ENCODE results near the gene ZSCAN22. TPM values are rescaled to one million over a fixed set of nuclear protein-coding genes. Genes with fewer than 3 reads are reported as not detected.

ZSCAN22 gene
- total RNA-seq, 1 experiment from 2014 or later, result 3.2 TPM

- ChIA-PET CTCF (no interaction called here), POLR2A (ENCODE audit: low non-redundant PET) (interaction anchor here (0.6 kb wide), 1 partner anchor 8 kb away, joined by 5 read pairs; no protein-coding TSS in a partner anchor)
- no peak for TF ChIP-seq CTCF (conservative IDR thresholded peaks at IDR 0.05; ENCODE audit: low read depth, low read length)
- TF ChIP-seq EZH2 (IDR thresholded peaks at IDR 0.05; ENCODE audit: borderline replicate concordance, low read depth, low read length, poor library complexity, severe bottlenecking), result no peak
- H3K4me3 ChIP-seq (ENCODE audit: low read depth, low read length, poor library complexity, severe bottlenecking), result no peak overlapping the region
- intact Hi-C loops (cut with micrococcal nuclease; ENCODE audit: unreplicated experiment), result no loop called here
- no peaks in the 10 kb centered on the region for H3K4me1 ChIP-seq (ENCODE audit: insufficient read depth, low read length, poor library complexity, severe bottlenecking)
- no peaks in the 10 kb centered on the region for H3K36me3 ChIP-seq (ENCODE audit: insufficient read depth, low read length, poor library complexity, severe bottlenecking)
- no peaks in the 10 kb centered on the region for H3K9me3 ChIP-seq (ENCODE audit: low read depth, low read length, poor library complexity, severe bottlenecking)
- no peaks in the 10 kb centered on the region for H3K27me3 ChIP-seq (replicated peaks; ENCODE audit: insufficient read depth, low read depth, low read length, poor library complexity)
- H3K27ac ChIP-seq (ENCODE audit: low read depth, low read length, poor library complexity, severe bottlenecking), result no peak overlapping the region
- BruUV-seq (replicated peaks), result no TSS peak
- DNase-seq (ENCODE audit: low spot score), result peak; percentile 33
Measured at GRCh38 chr19:58355908-58356765, 29.3 kb downstream of the ZSCAN22 start.

GRCh38 chr19:58356766-58357480, 30.1 kb downstream of the ZSCAN22 start:
- no TSS peak for BruUV-seq (replicated peaks)
- POLR2A ChIA-PET (ENCODE audit: low non-redundant PET), result no interaction called here
- DNase-seq (ENCODE audit: low spot score), result no peak
- no peak overlapping the region for H3K27ac ChIP-seq (ENCODE audit: low read depth, low read length, poor library complexity, severe bottlenecking)
- TF ChIP-seq EZH2 (IDR thresholded peaks at IDR 0.05; ENCODE audit: borderline replicate concordance, low read depth, low read length, poor library complexity, severe bottlenecking) (no peak), CTCF (conservative IDR thresholded peaks at IDR 0.05; ENCODE audit: low read depth, low read length) (no peak)
- H3K9me3 ChIP-seq (ENCODE audit: low read depth, low read length, poor library complexity, severe bottlenecking), result no peaks in the 10 kb centered on the region
- H3K4me3 ChIP-seq (ENCODE audit: low read depth, low read length, poor library complexity, severe bottlenecking), result no peak overlapping the region
- H3K36me3 ChIP-seq (ENCODE audit: insufficient read depth, low read length, poor library complexity, severe bottlenecking), result no peaks in the 10 kb centered on the region
- CTCF ChIA-PET, result no interaction called here
- H3K4me1 ChIP-seq (ENCODE audit: insufficient read depth, low read length, poor library complexity, severe bottlenecking), result peaks cover 6% of the 10 kb centered on the region
- intact Hi-C loops (cut with micrococcal nuclease; ENCODE audit: unreplicated experiment), result no loop called here
- H3K27me3 ChIP-seq (replicated peaks; ENCODE audit: insufficient read depth, low read depth, low read length, poor library complexity), result no peaks in the 10 kb centered on the region

GRCh38 chr19:58357481-58358145, 30.8 kb downstream of the ZSCAN22 start:
- BruUV-seq (replicated peaks), result no TSS peak
- no peaks in the 10 kb centered on the region for H3K9me3 ChIP-seq (ENCODE audit: low read depth, low read length, poor library complexity, severe bottlenecking)
- DNase-seq (ENCODE audit: low spot score), result no peak
- H3K4me3 ChIP-seq (ENCODE audit: low read depth, low read length, poor library complexity, severe bottlenecking), result no peak overlapping the region
- TF ChIP-seq CTCF (conservative IDR thresholded peaks at IDR 0.05; ENCODE audit: low read depth, low read length) (no peak), EZH2 (IDR thresholded peaks at IDR 0.05; ENCODE audit: borderline replicate concordance, low read depth, low read length, poor library complexity, severe bottlenecking) (no peak)
- H3K27ac ChIP-seq (ENCODE audit: low read depth, low read length, poor library complexity, severe bottlenecking), result no peak overlapping the region
- no peaks in the 10 kb centered on the region for H3K36me3 ChIP-seq (ENCODE audit: insufficient read depth, low read length, poor library complexity, severe bottlenecking)
- H3K4me1 ChIP-seq (ENCODE audit: insufficient read depth, low read length, poor library complexity, severe bottlenecking), result peaks cover 6% of the 10 kb centered on the region
- no peaks in the 10 kb centered on the region for H3K27me3 ChIP-seq (replicated peaks; ENCODE audit: insufficient read depth, low read depth, low read length, poor library complexity)
- intact Hi-C loops (cut with micrococcal nuclease; ENCODE audit: unreplicated experiment), result no loop called here
- ChIA-PET POLR2A (ENCODE audit: low non-redundant PET) (no interaction called here), CTCF (no interaction called here)

All from A673 (cell line).